ENCODE measurements around the gene NPHP4.

The NPHP4 gene

GRCh38 chr1:5977494-5978444 lies 14.5 kb downstream of the NPHP4 start:
- Mint-ChIP-seq H3K27ac (peak overlapping the region; percentile 89), H3K36me3 (peaks cover 19% of the 10 kb centered on the region), H3K9me3 (no peaks in the 10 kb centered on the region), H3K4me3 (no peak overlapping the region), H3K4me1 (peaks cover 22% of the 10 kb centered on the region)
- ATAC-seq, result peak; percentile 39
- no peak for DNase-seq (ENCODE audit: low spot score in 2 of 2)

- ATAC-seq, result no peak
- H3K9me3 Mint-ChIP-seq, result no peaks in the 10 kb centered on the region
- H3K27ac Mint-ChIP-seq, result peak overlapping the region; percentile 89
- no peak overlapping the region for H3K4me3 Mint-ChIP-seq
- no peak for DNase-seq (ENCODE audit: low spot score in 2 of 2)
- peaks cover 22% of the 10 kb centered on the region for H3K4me1 Mint-ChIP-seq
- peaks cover 19% of the 10 kb centered on the region for H3K36me3 Mint-ChIP-seq
These were observed 15.3 kb downstream of the NPHP4 start for GRCh38 chr1:5976726-5977493.

- no peak for DNase-seq (ENCODE audit: low spot score in 2 of 2)
- no peak for ATAC-seq
- Mint-ChIP-seq H3K9me3 (no peaks in the 10 kb centered on the region), H3K4me1 (peaks cover 22% of the 10 kb centered on the region), H3K27ac (no peak overlapping the region), H3K4me3 (no peak overlapping the region), H3K36me3 (peaks cover 19% of the 10 kb centered on the region)
These were observed 16.0 kb downstream of the NPHP4 start for GRCh38 chr1:5976231-5976630.

GRCh38 chr1:5975133-5975880 lies 16.9 kb downstream of the NPHP4 start:
- DNase-seq (ENCODE audit: low spot score in 2 of 2), result peak in 1 of 2 donors; percentile 64
- H3K36me3 Mint-ChIP-seq, result peaks cover 13% of the 10 kb centered on the region
- no peak overlapping the region for H3K27ac Mint-ChIP-seq
- H3K9me3 Mint-ChIP-seq, result no peaks in the 10 kb centered on the region
- peak; percentile 64 for ATAC-seq
- peak overlapping the region; percentile 15 for H3K4me3 Mint-ChIP-seq
- peaks cover 14% of the 10 kb centered on the region for H3K4me1 Mint-ChIP-seq

- Mint-ChIP-seq H3K9me3 (no peaks in the 10 kb centered on the region), H3K4me3 (no peak overlapping the region), H3K36me3 (peaks cover 13% of the 10 kb centered on the region), H3K4me1 (peaks cover 11% of the 10 kb centered on the region), H3K27ac (no peak overlapping the region)
- DNase-seq (ENCODE audit: low spot score in 2 of 2), result no peak
- no peak for ATAC-seq
These were observed 17.6 kb downstream of the NPHP4 start for GRCh38 chr1:5974631-5975030.

- Mint-ChIP-seq H3K4me3 (no peak overlapping the region), H3K9me3 (no peaks in the 10 kb centered on the region), H3K36me3 (peaks cover 13% of the 10 kb centered on the region), H3K27ac (no peak overlapping the region), H3K4me1 (peaks cover 11% of the 10 kb centered on the region)
- ATAC-seq, result no peak
- DNase-seq (ENCODE audit: low spot score in 2 of 2), result no peak
These were observed 18.5 kb downstream of the NPHP4 start for GRCh38 chr1:5973771-5974170.

- Mint-ChIP-seq H3K27ac (no peak overlapping the region), H3K4me1 (no peaks in the 10 kb centered on the region)
These were observed 20.1 kb downstream of the NPHP4 start for GRCh38 chr1:5972198-5972520.

GRCh38 chr1:5971471-5972197 lies 20.6 kb downstream of the NPHP4 start:
- H3K4me3 Mint-ChIP-seq, result no peak overlapping the region
- peak overlapping the region; percentile 17 for H3K27ac Mint-ChIP-seq
- H3K36me3 Mint-ChIP-seq, result peaks cover 7% of the 10 kb centered on the region
- DNase-seq (ENCODE audit: low spot score in 2 of 2) (no peak), ATAC-seq (no peak)
- no peaks in the 10 kb centered on the region for H3K9me3 Mint-ChIP-seq
- H3K4me1 Mint-ChIP-seq, result no peaks in the 10 kb centered on the region

More at GRCh38 chr1:5972198-5972520, 20.1 kb downstream of the NPHP4 start:
- Mint-ChIP-seq H3K4me3 (no peak overlapping the region), H3K36me3 (peaks cover 7% of the 10 kb centered on the region), H3K9me3 (no peaks in the 10 kb centered on the region)
- no peak for ATAC-seq
- no peak for DNase-seq (ENCODE audit: low spot score in 2 of 2)

GRCh38 chr1:5970610-5971273 lies 21.5 kb downstream of the NPHP4 start:
- H3K9me3 Mint-ChIP-seq, result no peaks in the 10 kb centered on the region
- no peak overlapping the region for H3K4me3 Mint-ChIP-seq
- no peak for ATAC-seq
- H3K27ac Mint-ChIP-seq, result peak overlapping the region; percentile 17
- H3K4me1 Mint-ChIP-seq, result no peaks in the 10 kb centered on the region
- peaks cover 14% of the 10 kb centered on the region for H3K36me3 Mint-ChIP-seq
- DNase-seq (ENCODE audit: low spot score in 2 of 2), result no peak

GRCh38 chr1:5969168-5969567 lies 23.1 kb downstream of the NPHP4 start:
- H3K27ac Mint-ChIP-seq, result no peak overlapping the region
- no peaks in the 10 kb centered on the region for H3K4me1 Mint-ChIP-seq
- ATAC-seq (no peak), DNase-seq (ENCODE audit: low spot score in 2 of 2) (no peak)
- H3K36me3 Mint-ChIP-seq, result peaks cover 10% of the 10 kb centered on the region
- H3K4me3 Mint-ChIP-seq, result no peak overlapping the region
- H3K9me3 Mint-ChIP-seq, result no peaks in the 10 kb centered on the region

- Mint-ChIP-seq H3K4me3 (no peak overlapping the region), H3K9me3 (no peaks in the 10 kb centered on the region), H3K4me1 (no peaks in the 10 kb centered on the region), H3K27ac (no peak overlapping the region), H3K36me3 (peaks cover 10% of the 10 kb centered on the region)
- DNase-seq (ENCODE audit: low spot score in 2 of 2) (no peak), ATAC-seq (no peak)
These were observed 24.0 kb downstream of the NPHP4 start for GRCh38 chr1:5968161-5968736.

GRCh38 chr1:5967351-5968160 lies 24.7 kb downstream of the NPHP4 start:
- Mint-ChIP-seq H3K36me3 (peaks cover 10% of the 10 kb centered on the region), H3K27ac (peak overlapping the region; percentile 48)
- no peak for ATAC-seq

GRCh38 chr1:5966543-5967205 lies 25.6 kb downstream of the NPHP4 start:
- ATAC-seq (no peak), DNase-seq (ENCODE audit: low spot score in 2 of 2) (no peak)
- no peaks in the 10 kb centered on the region for H3K9me3 Mint-ChIP-seq
- H3K4me3 Mint-ChIP-seq, result no peak overlapping the region
- H3K4me1 Mint-ChIP-seq, result no peaks in the 10 kb centered on the region
- H3K36me3 Mint-ChIP-seq, result peaks cover 14% of the 10 kb centered on the region
- peak overlapping the region; percentile 48 for H3K27ac Mint-ChIP-seq

More at GRCh38 chr1:5967351-5968160, 24.7 kb downstream of the NPHP4 start:
- no peak overlapping the region for H3K4me3 Mint-ChIP-seq
- DNase-seq (ENCODE audit: low spot score in 2 of 2), result no peak
- H3K9me3 Mint-ChIP-seq, result no peaks in the 10 kb centered on the region
- no peaks in the 10 kb centered on the region for H3K4me1 Mint-ChIP-seq

All from stimulated activated effector memory CD8-positive, alpha-beta T cell treated with anti-CD3 and anti-CD28 coated beads, Interleukin-12 subunit alpha, Interleukin-12 subunit beta, amount 100 ng/mL, for 72 hours (primary cell).